HEK293 (cell line): ENCODE results near the gene RRAS.

Experiments used
- CTCF ChIA-PET: fragments of 350-600 bp; formaldehyde crosslinking; extraction: SDS; loops from one replicate; lab custom pipeline; 2021; ENCODE audit warnings: antibody characterized with exemption; lab: Yijun Ruan, JAX
- POLR2A ChIA-PET: fragments of 300-600 bp; formaldehyde crosslinking; extraction: SDS; loops from one replicate; lab custom pipeline; 2020; ENCODE audit warnings: antibody characterized with exemption, inconsistent platforms; lab: Yijun Ruan, JAX
- H3K27ac ChIP-seq: fragments of 200-500 bp; sonication (Bioruptor generic); 2 replicates; pipeline ENCODE4 v1.5.1; 2014; ENCODE audit warnings: low read depth, low read length, control low read depth, inconsistent platforms; ENCODE audit errors: extremely low read depth
- H3K36me3 ChIP-seq, 2 experiments: fragments of 200-500 bp in 1 of 2; sonication (Bioruptor generic) in 1 of 2; 1 replicate in 1 of 2; 2 replicates in 1 of 2; pipeline ENCODE4 v1.5.1; 2014 to 2017; ENCODE audit warnings: inconsistent platforms in 2 of 2, low read length in 2 of 2; ENCODE audit not compliant: control insufficient read depth in 2 of 2, insufficient read depth in 1 of 2
- H3K4me1 ChIP-seq: fragments of 200-500 bp; sonication (Bioruptor generic); 2 replicates; pipeline ENCODE4 v1.5.1; 2014; ENCODE audit warnings: mild to moderate bottlenecking, low read length, inconsistent platforms; ENCODE audit not compliant: control insufficient read depth, insufficient read depth
- H3K4me3 ChIP-seq: 2 replicates; pipeline ENCODE4 v1.5.1; 2011; ENCODE audit warnings: low read depth, mild to moderate bottlenecking, control low read depth, low read length, moderate library complexity
- H3K9me3 ChIP-seq: fragments of 200-500 bp; sonication (Bioruptor generic); 2 replicates; pipeline ENCODE4 v1.5.1; 2014; ENCODE audit warnings: low read depth, low read length, inconsistent platforms; ENCODE audit not compliant: control insufficient read depth, insufficient read depth
- IKZF3 ChIP-seq: fragments of 450-650 bp; IDR thresholded peaks from 2 replicates; pipeline ENCODE4 v1.5.0; 2018; ENCODE audit warnings: missing biosample characterization, mild to moderate bottlenecking, missing genetic modification characterization, moderate library complexity
- SCRT1 ChIP-seq: fragments of 450-650 bp; formaldehyde crosslinking; IDR thresholded peaks from 2 replicates; pipeline ENCODE4 v1.5.1; 2016; ENCODE audit warnings: missing biosample characterization, missing genetic modification characterization, borderline replicate concordance
- SP7 ChIP-seq: fragments of 450-650 bp; formaldehyde crosslinking; IDR thresholded peaks from 2 replicates; pipeline ENCODE4 v1.5.1; 2016; ENCODE audit warnings: missing biosample characterization, missing genetic modification characterization
- ZBTB17 ChIP-seq: fragments of 450-650 bp; formaldehyde crosslinking; IDR thresholded peaks from 2 replicates; pipeline ENCODE4 v1.5.1; 2016; ENCODE audit warnings: missing biosample characterization, missing genetic modification characterization
- ZFHX2 ChIP-seq: fragments of 450-650 bp; formaldehyde crosslinking; conservative IDR thresholded peaks from 2 replicates; pipeline ENCODE4 v1.5.1; 2016; ENCODE audit warnings: missing biosample characterization, missing genetic modification characterization
- ZFP69B ChIP-seq: fragments of 450-650 bp; formaldehyde crosslinking; IDR thresholded peaks from 2 replicates; pipeline ENCODE4 v1.5.1; 2016; ENCODE audit warnings: missing biosample characterization, missing genetic modification characterization
- ZIC2 ChIP-seq: fragments of 450-650 bp; formaldehyde crosslinking; IDR thresholded peaks from 2 replicates; pipeline ENCODE4 v1.5.1; 2016; ENCODE audit warnings: missing biosample characterization, missing genetic modification characterization
- ZNF114 ChIP-seq: fragments of 450-650 bp; formaldehyde crosslinking; IDR thresholded peaks from 2 replicates; pipeline ENCODE4 v1.5.0; 2017; ENCODE audit warnings: missing biosample characterization, missing genetic modification characterization
- ZNF157 ChIP-seq: fragments of 450-650 bp; formaldehyde crosslinking; IDR thresholded peaks from 2 replicates; pipeline ENCODE4 v1.5.1; 2016; ENCODE audit warnings: missing biosample characterization, missing genetic modification characterization
- ZNF221 ChIP-seq: fragments of 450-650 bp; formaldehyde crosslinking; IDR thresholded peaks from 2 replicates; pipeline ENCODE4 v1.5.1; 2017; ENCODE audit warnings: missing biosample characterization, missing genetic modification characterization, borderline replicate concordance
- ZNF292 ChIP-seq: fragments of 450-650 bp; formaldehyde crosslinking; IDR thresholded peaks from 2 replicates; pipeline ENCODE4 v1.5.1; 2016; ENCODE audit warnings: low read depth, missing biosample characterization, missing genetic modification characterization, borderline replicate concordance
- ZNF394 ChIP-seq: fragments of 450-650 bp; formaldehyde crosslinking; IDR thresholded peaks from 2 replicates; pipeline ENCODE4 v1.5.1; 2016; ENCODE audit warnings: missing biosample characterization, missing genetic modification characterization, mild to moderate bottlenecking, moderate library complexity, borderline replicate concordance
- ZNF473 ChIP-seq: fragments of 450-650 bp; formaldehyde crosslinking; IDR thresholded peaks from 2 replicates; pipeline ENCODE4 v1.5.1; 2017; ENCODE audit warnings: missing biosample characterization, missing genetic modification characterization
- ZNF513 ChIP-seq: fragments of 450-650 bp; IDR thresholded peaks from 2 replicates; pipeline ENCODE4 v1.5.1; 2018; ENCODE audit warnings: missing biosample characterization, missing genetic modification characterization
- ZNF560 ChIP-seq: fragments of 450-650 bp; formaldehyde crosslinking; IDR thresholded peaks from 2 replicates; pipeline ENCODE4 v1.5.1; 2017; ENCODE audit warnings: missing biosample characterization, missing genetic modification characterization, borderline replicate concordance
- ZNF561 ChIP-seq: fragments of 450-650 bp; IDR thresholded peaks from 2 replicates; pipeline ENCODE4 v1.5.1; 2018; ENCODE audit warnings: missing biosample characterization, missing genetic modification characterization, borderline replicate concordance
- ZNF624 ChIP-seq: fragments of 450-650 bp; formaldehyde crosslinking; IDR thresholded peaks from 2 replicates; pipeline ENCODE4 v1.5.1; 2017; ENCODE audit warnings: missing biosample characterization, missing genetic modification characterization
- ZNF704 ChIP-seq: fragments of 450-650 bp; formaldehyde crosslinking; IDR thresholded peaks from 2 replicates; pipeline ENCODE4 v1.5.1; 2016; ENCODE audit warnings: missing biosample characterization, missing genetic modification characterization
- ZNF76 ChIP-seq: fragments of 450-650 bp; formaldehyde crosslinking; IDR thresholded peaks from 2 replicates; pipeline ENCODE4; 2016; ENCODE audit warnings: low read depth, missing biosample characterization, missing genetic modification characterization, borderline replicate concordance
- ZNF792 ChIP-seq: fragments of 450-650 bp; formaldehyde crosslinking; IDR thresholded peaks from 2 replicates; pipeline ENCODE4 v1.5.1; 2016; ENCODE audit warnings: missing biosample characterization, missing genetic modification characterization
- TF ChIP-seq, protein P1 (sequence below): fragments of 450-650 bp; formaldehyde crosslinking; conservative IDR thresholded peaks from 2 replicates; pipeline ENCODE4 v1.5.1; 2016; ENCODE audit warnings: low read depth, missing biosample characterization, missing genetic modification characterization
- TF ChIP-seq, protein P2 (sequence below): fragments of 450-650 bp; formaldehyde crosslinking; IDR thresholded peaks from 2 replicates; pipeline ENCODE4 v1.5.1; 2016; ENCODE audit warnings: missing biosample characterization, missing genetic modification characterization
- TF ChIP-seq, protein P3 (sequence below): fragments of 450-650 bp; formaldehyde crosslinking; IDR thresholded peaks from 2 replicates; pipeline ENCODE4 v1.5.1; 2016; ENCODE audit warnings: missing biosample characterization, missing genetic modification characterization

The RRAS gene

DNA sequence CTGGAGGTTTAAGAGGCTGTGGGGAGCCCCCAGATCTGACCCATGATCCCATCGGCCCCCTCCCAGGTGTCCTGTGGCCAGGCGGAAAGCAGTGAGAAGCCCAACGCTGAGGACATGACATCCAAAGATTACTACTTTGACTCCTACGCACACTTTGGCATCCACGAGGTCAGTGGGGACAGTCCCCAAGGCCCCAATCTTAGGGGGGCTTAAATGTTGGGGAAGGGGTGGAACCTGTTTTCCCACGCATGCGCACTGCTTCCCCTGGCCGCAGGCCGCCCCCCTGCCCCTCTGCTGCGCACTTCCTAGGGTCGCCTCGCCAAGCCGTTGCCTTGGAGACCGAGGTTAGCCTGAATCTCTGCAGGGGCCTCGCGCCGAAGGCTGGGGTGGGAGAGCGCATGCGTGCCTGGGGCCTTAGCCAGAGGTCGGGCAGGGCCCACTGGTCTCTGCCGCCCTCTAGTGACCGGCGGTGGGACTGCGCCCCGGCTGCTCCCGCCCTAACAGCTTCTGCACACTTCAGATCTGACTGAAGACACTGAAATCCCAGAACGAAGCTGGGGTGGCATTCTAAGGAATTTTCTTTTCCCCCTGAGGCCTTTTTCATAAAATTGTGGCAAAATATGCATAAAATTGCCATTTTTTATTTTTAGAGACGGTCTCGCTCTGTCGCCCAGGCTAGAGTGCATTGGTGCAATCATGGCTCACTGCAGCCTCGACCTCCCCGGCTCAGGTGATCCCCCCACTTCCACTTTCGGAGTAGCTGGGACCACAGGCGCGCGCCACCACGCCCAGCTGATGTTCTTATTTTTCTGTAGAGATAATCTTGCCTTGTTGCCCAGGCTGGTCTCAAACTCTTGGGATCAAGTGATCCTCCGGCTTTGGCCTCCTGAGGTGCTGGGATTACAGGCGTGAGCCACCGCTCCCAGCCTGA lies 40.7 kb upstream of the RRAS start (continued):
- TF ChIP-seq, protein P1, sequence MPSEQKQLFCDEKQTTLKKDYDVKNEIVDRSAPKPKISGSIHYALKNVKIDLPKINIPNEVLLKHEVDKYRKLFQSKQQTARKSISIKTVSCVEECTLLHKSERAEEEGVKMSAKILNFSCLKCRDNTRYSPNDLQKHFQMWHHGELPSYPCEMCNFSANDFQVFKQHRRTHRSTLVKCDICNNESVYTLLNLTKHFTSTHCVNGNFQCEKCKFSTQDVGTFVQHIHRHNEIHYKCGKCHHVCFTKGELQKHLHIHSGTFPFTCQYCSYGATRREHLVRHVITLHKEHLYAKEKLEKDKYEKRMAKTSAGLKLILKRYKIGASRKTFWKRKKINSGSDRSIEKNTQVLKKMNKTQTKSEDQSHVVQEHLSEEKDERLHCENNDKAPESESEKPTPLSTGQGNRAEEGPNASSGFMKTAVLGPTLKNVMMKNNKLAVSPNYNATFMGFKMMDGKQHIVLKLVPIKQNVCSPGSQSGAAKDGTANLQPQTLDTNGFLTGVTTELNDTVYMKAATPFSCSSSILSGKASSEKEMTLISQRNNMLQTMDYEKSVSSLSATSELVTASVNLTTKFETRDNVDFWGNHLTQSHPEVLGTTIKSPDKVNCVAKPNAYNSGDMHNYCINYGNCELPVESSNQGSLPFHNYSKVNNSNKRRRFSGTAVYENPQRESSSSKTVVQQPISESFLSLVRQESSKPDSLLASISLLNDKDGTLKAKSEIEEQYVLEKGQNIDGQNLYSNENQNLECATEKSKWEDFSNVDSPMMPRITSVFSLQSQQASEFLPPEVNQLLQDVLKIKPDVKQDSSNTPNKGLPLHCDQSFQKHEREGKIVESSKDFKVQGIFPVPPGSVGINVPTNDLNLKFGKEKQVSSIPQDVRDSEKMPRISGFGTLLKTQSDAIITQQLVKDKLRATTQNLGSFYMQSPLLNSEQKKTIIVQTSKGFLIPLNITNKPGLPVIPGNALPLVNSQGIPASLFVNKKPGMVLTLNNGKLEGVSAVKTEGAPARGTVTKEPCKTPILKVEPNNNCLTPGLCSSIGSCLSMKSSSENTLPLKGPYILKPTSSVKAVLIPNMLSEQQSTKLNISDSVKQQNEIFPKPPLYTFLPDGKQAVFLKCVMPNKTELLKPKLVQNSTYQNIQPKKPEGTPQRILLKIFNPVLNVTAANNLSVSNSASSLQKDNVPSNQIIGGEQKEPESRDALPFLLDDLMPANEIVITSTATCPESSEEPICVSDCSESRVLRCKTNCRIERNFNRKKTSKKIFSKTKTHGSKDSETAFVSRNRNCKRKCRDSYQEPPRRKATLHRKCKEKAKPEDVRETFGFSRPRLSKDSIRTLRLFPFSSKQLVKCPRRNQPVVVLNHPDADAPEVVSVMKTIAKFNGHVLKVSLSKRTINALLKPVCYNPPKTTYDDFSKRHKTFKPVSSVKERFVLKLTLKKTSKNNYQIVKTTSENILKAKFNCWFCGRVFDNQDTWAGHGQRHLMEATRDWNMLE (tag by site-specific recombination): no peak
- TF ChIP-seq SCRT1 (tag by site-specific recombination): no peak
- 0 out of 2 replicates have a peak, but pooled peaks have one; percentile 16 for TF ChIP-seq ZBTB17 (tag by site-specific recombination)
- TF ChIP-seq ZNF792 (tag by site-specific recombination): no peak
- TF ChIP-seq, protein P2, sequence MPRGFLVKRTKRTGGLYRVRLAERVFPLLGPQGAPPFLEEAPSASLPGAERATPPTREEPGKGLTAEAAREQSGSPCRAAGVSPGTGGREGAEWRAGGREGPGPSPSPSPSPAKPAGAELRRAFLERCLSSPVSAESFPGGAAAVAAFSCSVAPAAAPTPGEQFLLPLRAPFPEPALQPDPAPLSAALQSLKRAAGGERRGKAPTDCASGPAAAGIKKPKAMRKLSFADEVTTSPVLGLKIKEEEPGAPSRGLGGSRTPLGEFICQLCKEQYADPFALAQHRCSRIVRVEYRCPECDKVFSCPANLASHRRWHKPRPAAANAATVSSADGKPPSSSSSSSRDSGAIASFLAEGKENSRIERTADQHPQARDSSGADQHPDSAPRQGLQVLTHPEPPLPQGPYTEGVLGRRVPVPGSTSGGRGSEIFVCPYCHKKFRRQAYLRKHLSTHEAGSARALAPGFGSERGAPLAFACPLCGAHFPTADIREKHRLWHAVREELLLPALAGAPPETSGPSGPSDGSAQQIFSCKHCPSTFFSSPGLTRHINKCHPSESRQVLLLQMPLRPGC (tag by site-specific recombination): no peak
- TF ChIP-seq ZNF561: no peak
- TF ChIP-seq ZNF157 (tag by site-specific recombination): no peak
- TF ChIP-seq IKZF3 (tag by site-specific recombination): no peak
- peak; percentile 45 for TF ChIP-seq ZIC2 (tag by site-specific recombination)
- TF ChIP-seq ZNF76: no peak
- TF ChIP-seq ZNF114: no peak
- TF ChIP-seq, protein P3, sequence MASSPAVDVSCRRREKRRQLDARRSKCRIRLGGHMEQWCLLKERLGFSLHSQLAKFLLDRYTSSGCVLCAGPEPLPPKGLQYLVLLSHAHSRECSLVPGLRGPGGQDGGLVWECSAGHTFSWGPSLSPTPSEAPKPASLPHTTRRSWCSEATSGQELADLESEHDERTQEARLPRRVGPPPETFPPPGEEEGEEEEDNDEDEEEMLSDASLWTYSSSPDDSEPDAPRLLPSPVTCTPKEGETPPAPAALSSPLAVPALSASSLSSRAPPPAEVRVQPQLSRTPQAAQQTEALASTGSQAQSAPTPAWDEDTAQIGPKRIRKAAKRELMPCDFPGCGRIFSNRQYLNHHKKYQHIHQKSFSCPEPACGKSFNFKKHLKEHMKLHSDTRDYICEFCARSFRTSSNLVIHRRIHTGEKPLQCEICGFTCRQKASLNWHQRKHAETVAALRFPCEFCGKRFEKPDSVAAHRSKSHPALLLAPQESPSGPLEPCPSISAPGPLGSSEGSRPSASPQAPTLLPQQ: peak; percentile 98
- TF ChIP-seq ZNF221 (tag by site-specific recombination): no peak
- peak; percentile 97 for TF ChIP-seq ZFP69B

GRCh38 chr19:49679771-49680413 lies 39.9 kb upstream of the RRAS start:
- ChIA-PET POLR2A (interaction anchor here (0.6 to 1.5 kb wide), 5 partner anchors 40 to 658 kb away, joined by 3 to 5 read pairs (median 3); partner anchors contain the start of gene RRAS), CTCF (interaction anchor here (0.6 to 1.2 kb wide), 12 partner anchors 10 to 231 kb away, joined by 3 to 8 read pairs (median 4); no protein-coding TSS in a partner anchor)
- Histone ChIP-seq H3K4me3 (no peak overlapping the region), H3K4me1 (peaks cover 17% of the 10 kb centered on the region), H3K9me3 (no peaks in the 10 kb centered on the region), H3K27ac (peak overlapping the region; percentile 52; the same call in 1 of the 2 replicates), H3K36me3 (peaks cover 37 to 39% of the 10 kb centered on the region in 2 experiments)
- TF ChIP-seq ZNF704 (tag by site-specific recombination): no peak
- TF ChIP-seq ZNF394 (tag by site-specific recombination): peak; percentile 30; the same call in 1 of the 2 replicates
- no peak for TF ChIP-seq ZNF513 (tag by site-specific recombination)
- TF ChIP-seq SP7 (tag by site-specific recombination): no peak
- TF ChIP-seq ZNF473 (tag by site-specific recombination): no peak
- no peak for TF ChIP-seq ZFHX2 (tag by site-specific recombination)
- TF ChIP-seq ZNF624: no peak
- no peak for TF ChIP-seq ZNF560 (tag by site-specific recombination)
- no peak for TF ChIP-seq ZNF292 (tag by site-specific recombination)
